GM12873 (cell line): Measurements from ENCODE around the gene DHX36.

Experiments used
- CTCF ChIP-seq: IDR thresholded peaks from 2 replicates; pipeline ENCODE4 v1.5.1; 2012; ENCODE audit warnings: low read depth, mild to moderate bottlenecking, moderate library complexity, low read length, control low read depth; ENCODE audit not compliant: insufficient read depth; ENCODE audit errors: missing control alignments

The DHX36 gene

GRCh38 chr3:154242766-154243165 is 81.5 kb downstream of the DHX36 start:
- no peak for TF ChIP-seq CTCF

GRCh38 chr3:154241496-154241895 is 82.8 kb downstream of the DHX36 start:
- no peak for TF ChIP-seq CTCF

GRCh38 chr3:154240235-154240634 is 84.1 kb downstream of the DHX36 start:
- no peak for TF ChIP-seq CTCF

- no peak for TF ChIP-seq CTCF
These were observed 88.0 kb downstream of the DHX36 start for GRCh38 chr3:154236331-154236730.

GRCh38 chr3:154235330-154235729 is 89.0 kb downstream of the DHX36 start:
- TF ChIP-seq CTCF: no peak

GRCh38 chr3:154229217-154229590 is 95.1 kb downstream of the DHX36 start:
- no peak for TF ChIP-seq CTCF

- TF ChIP-seq CTCF: no peak
These were observed 95.6 kb downstream of the DHX36 start for GRCh38 chr3:154228561-154229216.
